H9 (cell line): ENCODE results near the gene FBXO38. TPM values are rescaled to one million over a fixed set of nuclear protein-coding genes. Genes with fewer than 3 reads are reported as not detected.
A peak's percentile ranks its signal among the peaks of the same experiment; 100 is the strongest.

ENCODE experiments used
- DNase-seq: peaks from one replicate; pipeline ENCODE4 v3.0.0-alpha.2; 2017
- H2AFZ ChIP-seq: one replicate; pipeline ENCODE4 v1.6.1; 2013; ENCODE audit warnings: mild to moderate bottlenecking, low read length, control low read depth, moderate library complexity
- H2AK5ac ChIP-seq: 2 replicates; pipeline ENCODE4 v1.6.1; 2013; ENCODE audit warnings: low read length, control low read depth, mixed read lengths; ENCODE audit not compliant: insufficient read length
- H2BK120ac ChIP-seq: one replicate; pipeline ENCODE4 v1.6.1; 2013; ENCODE audit warnings: low read depth, mild to moderate bottlenecking, low read length, control low read depth, inconsistent platforms; ENCODE audit not compliant: poor library complexity, severe bottlenecking
- H2BK12ac ChIP-seq: 2 replicates; pipeline ENCODE4 v1.6.1; 2013; ENCODE audit warnings: low read length, control low read depth, mixed read lengths, low read depth; ENCODE audit not compliant: insufficient read length
- H2BK15ac ChIP-seq: 2 replicates; pipeline ENCODE4 v1.6.1; 2013; ENCODE audit warnings: low read depth, low read length, control low read depth
- H2BK20ac ChIP-seq: one replicate; pipeline ENCODE4 v1.6.1; 2013; ENCODE audit warnings: low read depth, mild to moderate bottlenecking, low read length, control low read depth, inconsistent platforms; ENCODE audit not compliant: poor library complexity, severe bottlenecking
- H2BK5ac ChIP-seq: 2 replicates; pipeline ENCODE4 v1.6.1; 2013; ENCODE audit warnings: low read length, control low read depth, mixed read lengths; ENCODE audit not compliant: insufficient read length
- H3K14ac ChIP-seq: 2 replicates; pipeline ENCODE4 v1.6.1; 2013; ENCODE audit warnings: low read length, control low read depth; ENCODE audit not compliant: insufficient read depth
- H3K18ac ChIP-seq: 2 replicates; pipeline ENCODE4 v1.6.1; 2013; ENCODE audit warnings: low read depth, mild to moderate bottlenecking, mixed read lengths, low read length, control low read depth; ENCODE audit not compliant: insufficient read length
- H3K23ac ChIP-seq: 2 replicates; pipeline ENCODE4 v1.6.1; 2013; ENCODE audit warnings: low read length, control low read depth, mixed read lengths, low read depth; ENCODE audit not compliant: insufficient read length
- H3K23me2 ChIP-seq: 2 replicates; pipeline ENCODE4 v1.6.1; 2013; ENCODE audit warnings: low read depth, mild to moderate bottlenecking, mixed read lengths, low read length, control low read depth; ENCODE audit not compliant: insufficient read length, poor library complexity, severe bottlenecking
- H3K27ac ChIP-seq: 2 replicates; pipeline ENCODE4 v1.5.1; 2013; ENCODE audit warnings: low read length, control low read depth, mixed read lengths, low read depth; ENCODE audit not compliant: insufficient read length
- H3K27me3 ChIP-seq: 2 replicates; pipeline ENCODE4 v1.6.1; 2013; ENCODE audit warnings: low read length, control low read depth, inconsistent platforms; ENCODE audit not compliant: insufficient read depth
- H3K4ac ChIP-seq: 2 replicates; pipeline ENCODE4 v1.6.1; 2013; ENCODE audit warnings: low read depth, mild to moderate bottlenecking, control low read depth, inconsistent platforms, low read length, moderate library complexity
- H3K4me1 ChIP-seq: 2 replicates; pipeline ENCODE4 v1.6.1; 2013; ENCODE audit warnings: low read length, control low read depth, inconsistent platforms; ENCODE audit not compliant: insufficient read depth
- H3K4me2 ChIP-seq: 2 replicates; pipeline ENCODE4 v1.6.1; 2013; ENCODE audit warnings: low read length, control low read depth, mixed read lengths; ENCODE audit not compliant: insufficient read length, insufficient read depth
- H3K56ac ChIP-seq: 2 replicates; pipeline ENCODE4 v1.6.1; 2013; ENCODE audit warnings: low read depth, mild to moderate bottlenecking, mixed read lengths, low read length, control low read depth; ENCODE audit not compliant: insufficient read length
- H3K79me1 ChIP-seq: 2 replicates; pipeline ENCODE4 v1.6.1; 2013; ENCODE audit warnings: low read depth, mild to moderate bottlenecking, moderate library complexity, low read length, control low read depth, inconsistent platforms; ENCODE audit not compliant: insufficient read depth, poor library complexity, severe bottlenecking
- H3K79me2 ChIP-seq: 2 replicates; pipeline ENCODE4 v1.6.1; 2013; ENCODE audit warnings: low read length, control low read depth, inconsistent platforms; ENCODE audit not compliant: insufficient read depth
- H3K9ac ChIP-seq: 2 replicates; pipeline ENCODE4 v1.6.1; 2013; ENCODE audit warnings: low read length, control low read depth, mixed read lengths; ENCODE audit not compliant: insufficient read length; ENCODE audit errors: extremely low read depth
- H3K9me3 ChIP-seq: one replicate; pipeline ENCODE4 v1.6.1; 2013; ENCODE audit warnings: low read depth, low read length, inconsistent platforms; ENCODE audit not compliant: control insufficient read depth
- H3T11ph ChIP-seq: one replicate; pipeline ENCODE4 v1.6.1; 2013; ENCODE audit warnings: mild to moderate bottlenecking, low read length, control low read depth, inconsistent platforms
- H4K20me1 ChIP-seq: one replicate; pipeline ENCODE4 v1.6.1; 2013; ENCODE audit not compliant: control insufficient read depth, insufficient read length, insufficient read depth
- H4K5ac ChIP-seq: 2 replicates; pipeline ENCODE4 v1.6.1; 2013; ENCODE audit warnings: low read depth, mild to moderate bottlenecking, mixed read lengths, low read length, control low read depth; ENCODE audit not compliant: insufficient read length
- H4K8ac ChIP-seq: replicated peaks from 2 replicates; pipeline ENCODE4 v1.6.1; 2013; ENCODE audit warnings: low read length, control low read depth, mixed read lengths, low read depth; ENCODE audit not compliant: insufficient read length
- H4K91ac ChIP-seq: 2 replicates; pipeline ENCODE4 v1.6.1; 2013; ENCODE audit warnings: low read depth, mild to moderate bottlenecking, moderate library complexity, mixed read lengths, low read length, control low read depth; ENCODE audit not compliant: insufficient read length
- H3K27ac Mint-ChIP-seq, 3 experiments: 2 replicates in 2 of 3; 3 replicates in 1 of 3; pipeline ENCODE4 v1.8.0; 2020 to 2021; ENCODE audit warnings: mixed read lengths in 3 of 3, mild to moderate bottlenecking in 1 of 3, moderate library complexity in 1 of 3
- H3K27me3 Mint-ChIP-seq: 2 replicates; pipeline ENCODE4 v1.8.0; 2021; ENCODE audit warnings: low read depth, mild to moderate bottlenecking, moderate library complexity, mixed read lengths
- H3K36me3 Mint-ChIP-seq, 3 experiments: 2 replicates in 2 of 3; 3 replicates in 1 of 3; pipeline ENCODE4 v1.8.0; 2020 to 2021; ENCODE audit warnings: low read depth in 3 of 3, mixed read lengths in 3 of 3; ENCODE audit not compliant: insufficient read depth in 1 of 3
- H3K4me1 Mint-ChIP-seq, 2 experiments: 2 replicates each; pipeline ENCODE4 v1.8.0; 2020; ENCODE audit warnings: mixed read lengths in 2 of 2
- H3K4me3 Mint-ChIP-seq, 2 experiments: 2 replicates in 1 of 2; 3 replicates in 1 of 2; pipeline ENCODE4 v1.8.0; 2020 to 2021; ENCODE audit warnings: mild to moderate bottlenecking in 2 of 2, mixed read lengths in 2 of 2, moderate library complexity in 1 of 2
- H3K9me3 Mint-ChIP-seq, 2 experiments: 2 replicates in 1 of 2; 3 replicates in 1 of 2; pipeline ENCODE4 v1.8.0; 2020; ENCODE audit warnings: mild to moderate bottlenecking in 2 of 2, mixed read lengths in 2 of 2, moderate library complexity in 1 of 2
- WGBS: extraction: QIAGEN DNeasy Blood & Tissue Kit; methylation state at CpG from one replicate; pipeline ENCODE4 v1.1.7; 2013; ENCODE audit warnings: missing lambda C conversion rate, low lambda C conversion rate, mixed read lengths; ENCODE audit not compliant: insufficient read length; ENCODE audit errors: extremely low coverage; 5-methylcytosine and 5-hydroxymethylcytosine counted together
- total RNA-seq: library from RNA; stranded (reverse); gene quantifications from 2 replicates; pipeline ENCODE4 v1.2.1, GENCODE V29; 2021
- TF ChIP-seq, protein P1 (sequence below): fragments of 200-600 bp; sonication (generic); conservative IDR thresholded peaks from 3 replicates; pipeline ENCODE4 v1.8.0; 2021; ENCODE audit warnings: antibody characterized with exemption, mild to moderate bottlenecking

Gene FBXO38
- total RNA-seq, 1 experiment from 2014 or later = 34.6 TPM

DNA sequence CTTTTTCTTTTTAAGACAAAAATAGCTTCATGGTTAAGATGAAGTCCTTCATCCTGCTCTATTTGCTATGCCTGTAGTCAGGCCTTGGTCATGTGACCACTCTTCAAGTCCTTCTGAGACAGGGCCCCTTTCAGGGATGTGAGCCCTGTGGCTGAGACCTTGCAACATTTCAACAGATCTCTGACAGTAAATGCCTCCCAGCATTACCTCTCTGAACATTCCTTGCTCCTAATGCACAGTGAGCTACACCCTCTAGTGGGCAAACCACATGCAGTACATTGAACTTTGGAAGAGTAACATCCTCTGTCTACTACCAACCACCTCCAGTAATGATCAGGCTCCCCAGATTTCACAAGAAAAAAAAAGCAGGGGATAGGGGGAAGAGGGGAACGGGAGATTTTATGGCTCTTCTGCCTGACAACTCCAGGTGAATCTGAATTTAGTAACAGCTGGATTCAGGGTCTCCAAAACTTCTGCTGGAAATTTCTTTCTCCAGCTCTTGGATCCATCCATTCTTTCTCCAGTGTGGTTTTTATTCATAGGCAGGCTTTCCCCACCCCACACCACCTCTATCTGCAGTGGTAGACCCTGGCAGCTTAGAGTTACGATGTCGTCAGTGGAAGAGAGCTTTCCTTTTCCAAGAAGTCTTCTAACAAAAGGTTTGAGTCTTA is 8.9 kb upstream of the FBXO38 start:
- Mint-ChIP-seq H3K27me3 (no peaks in the 10 kb centered on the region), H3K9me3 (peaks cover 2 to 6% of the 10 kb centered on the region in 2 experiments; a peak in 2 of 5 replicates), H3K4me1 (peaks cover 15 to 21% of the 10 kb centered on the region in 2 experiments), H3K36me3 (peaks cover 3 to 10% (median 7%) of the 10 kb centered on the region in 3 experiments; a peak in 4 of 7 replicates), H3K27ac (no peak overlapping the region; a peak in 1 of 7 replicates), H3K4me3 (no peak overlapping the region; a peak in 1 of 5 replicates)
- H3K23ac ChIP-seq = no peak overlapping the region
- H4K91ac ChIP-seq = no peak overlapping the region
- H2BK15ac ChIP-seq = no peak overlapping the region
- H3K18ac ChIP-seq = no peak overlapping the region
- H3K56ac ChIP-seq = no peak overlapping the region
- H3K4me1 ChIP-seq = no peaks in the 10 kb centered on the region
- DNase-seq = peak; percentile 77
- no peak overlapping the region for H3K9ac ChIP-seq
- no peak overlapping the region for H2BK120ac ChIP-seq
- no peak overlapping the region for H4K5ac ChIP-seq
- H4K8ac ChIP-seq = no peak overlapping the region
- no peaks in the 10 kb centered on the region for H3K79me1 ChIP-seq
- H3K4me2 ChIP-seq = no peak overlapping the region
- H3K79me2 ChIP-seq = no peaks in the 10 kb centered on the region
- no peak overlapping the region for H2BK5ac ChIP-seq
- no CpG with 5 or more reads among the region's 3 CpGs for WGBS
- no peak overlapping the region for H3K27ac ChIP-seq
- H3K27me3 ChIP-seq = no peaks in the 10 kb centered on the region
- no peak overlapping the region for H3T11ph ChIP-seq
- no peak overlapping the region for H2BK12ac ChIP-seq
- H2AFZ ChIP-seq = no peak overlapping the region
- TF ChIP-seq, protein P1, sequence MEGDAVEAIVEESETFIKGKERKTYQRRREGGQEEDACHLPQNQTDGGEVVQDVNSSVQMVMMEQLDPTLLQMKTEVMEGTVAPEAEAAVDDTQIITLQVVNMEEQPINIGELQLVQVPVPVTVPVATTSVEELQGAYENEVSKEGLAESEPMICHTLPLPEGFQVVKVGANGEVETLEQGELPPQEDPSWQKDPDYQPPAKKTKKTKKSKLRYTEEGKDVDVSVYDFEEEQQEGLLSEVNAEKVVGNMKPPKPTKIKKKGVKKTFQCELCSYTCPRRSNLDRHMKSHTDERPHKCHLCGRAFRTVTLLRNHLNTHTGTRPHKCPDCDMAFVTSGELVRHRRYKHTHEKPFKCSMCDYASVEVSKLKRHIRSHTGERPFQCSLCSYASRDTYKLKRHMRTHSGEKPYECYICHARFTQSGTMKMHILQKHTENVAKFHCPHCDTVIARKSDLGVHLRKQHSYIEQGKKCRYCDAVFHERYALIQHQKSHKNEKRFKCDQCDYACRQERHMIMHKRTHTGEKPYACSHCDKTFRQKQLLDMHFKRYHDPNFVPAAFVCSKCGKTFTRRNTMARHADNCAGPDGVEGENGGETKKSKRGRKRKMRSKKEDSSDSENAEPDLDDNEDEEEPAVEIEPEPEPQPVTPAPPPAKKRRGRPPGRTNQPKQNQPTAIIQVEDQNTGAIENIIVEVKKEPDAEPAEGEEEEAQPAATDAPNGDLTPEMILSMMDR = peak; percentile 87
- no peak overlapping the region for H2AK5ac ChIP-seq
- H4K20me1 ChIP-seq = no peaks in the 10 kb centered on the region
- H3K9me3 ChIP-seq = no peaks in the 10 kb centered on the region
- no peak overlapping the region for H3K14ac ChIP-seq
- H3K23me2 ChIP-seq = no peaks in the 10 kb centered on the region
- H3K4ac ChIP-seq = no peak overlapping the region
- H2BK20ac ChIP-seq = no peak overlapping the region
